ENCODE data around the gene TRIM72.
"Not testable (repeated sequence)": the region's sequence is repeated elsewhere in the genome, so short reads cannot be mapped to it uniquely, and the experiment has no call there.

The TRIM72 gene

DNA sequence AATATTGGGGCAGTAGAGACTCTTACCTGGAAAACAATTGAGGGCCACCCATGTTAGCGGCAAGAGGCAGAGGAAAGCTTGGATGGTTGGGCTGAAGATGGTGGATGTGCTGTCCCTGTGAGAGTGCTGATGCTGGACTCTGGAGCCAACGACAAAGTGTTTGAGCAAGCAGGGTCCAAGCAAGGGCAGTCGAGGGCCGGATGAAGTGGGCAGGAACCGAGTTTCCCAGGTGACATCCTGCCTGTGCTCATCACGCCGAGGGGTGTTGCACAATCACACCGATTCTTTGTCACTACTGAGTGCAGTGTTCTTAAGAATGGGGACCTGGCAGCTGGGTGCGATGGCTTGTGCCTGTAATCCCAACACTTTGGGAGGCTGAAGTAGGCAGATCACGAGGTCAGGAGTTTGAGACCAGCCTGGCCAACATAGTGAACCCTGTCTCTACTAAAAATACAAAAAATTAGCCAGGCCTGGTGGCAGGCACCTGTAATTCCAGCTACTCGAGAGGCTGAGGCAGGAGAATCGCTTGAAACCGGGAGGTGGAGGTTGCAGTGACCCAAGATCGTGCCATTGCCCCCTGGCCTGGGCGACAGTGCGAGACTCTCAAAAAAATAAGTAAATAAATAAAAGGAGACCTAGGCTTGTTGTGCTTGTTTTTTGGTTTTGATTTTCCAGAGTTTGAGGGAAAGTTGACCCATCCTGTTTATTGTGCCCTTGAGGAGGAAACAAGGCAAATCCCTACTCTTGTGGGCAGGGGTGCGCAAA is 17.4 kb upstream of the TRIM72 start:
- H3K36me3 ChIP-seq (replicated peaks): peaks cover 71% of the 10 kb centered on the region

DNA sequence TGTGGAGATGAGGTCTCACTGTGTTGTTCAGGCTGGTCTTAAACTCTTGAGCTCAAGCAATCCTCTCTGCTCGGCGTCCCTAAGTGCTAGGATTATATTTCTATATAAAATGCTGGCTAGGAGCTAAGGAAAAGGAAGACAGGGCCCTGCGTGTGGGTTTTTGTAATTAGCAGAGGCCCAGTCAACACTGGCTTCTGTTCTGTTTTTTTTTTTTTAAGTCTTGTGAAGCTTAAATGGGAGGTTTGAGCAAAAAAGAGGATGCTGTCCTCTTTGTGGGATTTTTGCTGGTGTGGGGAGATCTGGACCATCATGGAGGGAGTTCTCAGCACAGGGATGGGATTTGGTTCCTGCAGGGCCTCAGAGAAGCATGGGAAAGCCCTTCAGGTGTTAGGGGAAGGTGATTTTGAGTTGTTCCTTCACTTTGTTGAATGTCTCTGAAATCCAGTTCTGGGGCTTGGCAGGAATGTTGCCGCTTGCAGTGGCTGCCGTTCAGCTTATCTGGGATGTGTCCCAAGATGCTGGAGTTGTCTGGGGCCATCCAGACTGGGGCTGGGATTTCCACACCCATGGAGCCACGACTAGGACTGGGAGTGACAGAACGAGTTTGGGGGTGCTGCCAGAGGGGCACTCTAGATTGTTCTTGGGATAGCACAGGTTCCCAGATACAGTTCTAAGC is 15.6 kb upstream of the TRIM72 start:
- no peak for DNase-seq (ENCODE audit: low spot score in 2 of 2)
- H3K4me1 ChIP-seq: no peaks in the 10 kb centered on the region; the same call in 1 of the 2 replicates
- peaks cover 10% of the 10 kb centered on the region; the same call in 1 of the 2 replicates for H3K27me3 ChIP-seq (ENCODE audit: low read depth)
- peaks cover 53% of the 10 kb centered on the region for H3K36me3 ChIP-seq (replicated peaks)
- in situ Hi-C loops (cut with MboI; ENCODE audit: low sequenced_read_pairs): no loop called here
- no peak overlapping the region for H3K4me3 ChIP-seq
- H3K9me3 ChIP-seq: no peaks in the 10 kb centered on the region

More for the DNA sequence above, 17.4 kb upstream of the TRIM72 start:
- H3K9me3 ChIP-seq: no peaks in the 10 kb centered on the region
- no peaks in the 10 kb centered on the region for H3K27me3 ChIP-seq (ENCODE audit: low read depth)
- no peak for DNase-seq (ENCODE audit: low spot score in 2 of 2)
- no peak overlapping the region for H3K4me3 ChIP-seq
- in situ Hi-C loops (cut with MboI; ENCODE audit: low sequenced_read_pairs): no loop called here
- H3K4me1 ChIP-seq: no peaks in the 10 kb centered on the region

DNA sequence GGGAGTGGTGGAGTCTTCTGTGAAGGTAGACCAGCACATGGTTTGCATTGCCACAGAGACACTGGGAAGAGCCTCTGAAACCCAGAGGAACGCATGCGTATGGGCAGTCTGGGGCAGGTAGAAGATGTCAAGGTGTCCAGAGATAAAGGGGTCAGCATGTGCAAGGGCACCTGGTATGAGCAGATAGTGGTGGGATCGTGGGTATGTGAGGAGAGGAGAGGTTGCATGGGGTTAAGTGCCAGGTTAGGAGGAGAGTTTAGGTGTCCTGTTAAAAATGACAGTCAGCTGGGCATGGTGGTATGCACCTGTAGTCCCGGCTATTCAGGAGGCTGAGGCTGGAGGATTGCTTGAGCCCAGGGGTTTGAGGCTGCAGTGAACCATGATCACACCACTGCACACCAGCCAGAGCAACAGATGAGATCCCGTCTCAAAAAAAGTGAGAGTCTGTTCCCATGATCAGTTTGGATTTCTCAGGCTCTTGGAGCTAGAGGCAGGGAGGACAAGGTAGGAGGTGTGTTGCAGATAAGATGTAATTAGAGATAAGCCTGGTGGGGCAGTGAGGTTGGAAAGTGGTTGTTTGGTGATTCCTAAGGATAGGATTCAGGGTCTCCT is 14.4 kb upstream of the TRIM72 start:
- DNase-seq (ENCODE audit: low spot score in 2 of 2): no peak
- in situ Hi-C loops (cut with MboI; ENCODE audit: low sequenced_read_pairs): loop anchor here (25.0 kb wide), 1 partner anchor 663 kb away; the partner anchor contains the start of gene ZNF267

DNA sequence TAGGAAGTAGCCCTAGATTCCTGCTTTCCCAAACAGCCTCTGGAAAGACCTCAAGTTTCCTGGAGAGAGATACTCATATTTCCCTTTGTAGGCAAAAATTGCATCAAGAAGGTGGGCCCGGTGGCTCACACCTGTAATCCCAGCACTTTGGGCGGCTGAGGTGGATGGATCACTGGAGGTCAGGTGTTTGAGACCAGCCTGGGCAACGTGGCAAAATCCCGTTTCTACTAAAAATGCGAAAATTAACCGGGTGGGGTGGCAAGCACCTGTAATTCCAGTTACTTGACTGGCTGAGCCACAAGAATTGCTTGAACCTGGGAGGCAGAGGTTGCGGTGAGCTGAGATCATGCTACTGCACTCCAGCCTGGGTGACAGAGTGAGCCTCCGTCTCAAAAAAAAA is 13.8 kb upstream of the TRIM72 start:
- DNase-seq (ENCODE audit: low spot score in 2 of 2); H3K4me1 ChIP-seq; H3K4me3 ChIP-seq; H3K9me3 ChIP-seq: not testable (repeated sequence)
- H3K36me3 ChIP-seq (replicated peaks): peaks cover 35% of the 10 kb centered on the region
- peaks cover 10% of the 10 kb centered on the region; the same call in 1 of the 2 replicates for H3K27me3 ChIP-seq (ENCODE audit: low read depth)
- in situ Hi-C loops (cut with MboI; ENCODE audit: low sequenced_read_pairs): loop anchor here (25.0 kb wide), 1 partner anchor 662 kb away; the partner anchor contains the start of gene ZNF267

More for the DNA sequence above, 14.4 kb upstream of the TRIM72 start:
- Histone ChIP-seq H3K4me3 (no peak overlapping the region), H3K27me3 (ENCODE audit: low read depth) (peaks cover 10% of the 10 kb centered on the region; the same call in 1 of the 2 replicates), H3K36me3 (replicated peaks) (peaks cover 41% of the 10 kb centered on the region), H3K4me1 (no peaks in the 10 kb centered on the region; the same call in 1 of the 2 replicates), H3K9me3 (no peaks in the 10 kb centered on the region)

DNA sequence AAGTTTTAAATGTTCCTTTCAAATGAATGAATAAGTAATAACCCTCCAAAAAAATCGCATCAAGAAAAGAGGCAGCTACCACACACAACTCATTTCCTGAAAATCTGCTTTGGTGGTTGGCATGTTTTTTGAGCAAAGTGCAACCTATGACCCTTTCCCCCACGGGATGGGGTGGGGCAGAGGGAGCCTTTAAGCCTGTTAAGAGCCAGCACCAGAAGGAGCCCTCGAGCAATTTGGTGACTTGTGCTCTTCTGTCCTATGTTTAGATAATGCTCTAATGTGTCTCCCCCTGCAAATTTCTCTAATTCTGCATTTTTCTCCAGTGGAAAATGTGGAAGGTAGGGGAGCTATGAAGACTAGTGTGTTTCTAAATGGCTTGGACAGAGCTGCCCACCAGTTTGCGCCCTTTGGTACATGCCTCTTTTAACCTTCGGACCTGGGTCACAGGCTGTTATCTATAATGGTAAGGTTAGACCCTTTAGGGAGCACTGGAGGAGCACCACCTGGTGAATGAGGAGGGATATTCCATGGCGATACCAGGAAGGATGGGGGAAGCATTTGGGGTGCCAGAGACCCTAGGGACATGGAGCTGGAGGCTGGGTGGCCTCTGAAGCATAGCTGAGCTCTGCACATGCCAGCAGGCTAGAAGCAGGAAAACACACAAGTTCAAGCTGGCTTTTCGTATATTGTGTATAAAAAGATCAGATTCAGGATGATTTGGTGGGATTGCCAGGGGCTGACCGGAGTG is 12.9 kb upstream of the TRIM72 start:
- in situ Hi-C loops (cut with MboI; ENCODE audit: low sequenced_read_pairs): loop anchor here (25.0 kb wide), 1 partner anchor 661 kb away; the partner anchor contains the start of gene ZNF267
- no peak for DNase-seq (ENCODE audit: low spot score in 2 of 2)

DNA sequence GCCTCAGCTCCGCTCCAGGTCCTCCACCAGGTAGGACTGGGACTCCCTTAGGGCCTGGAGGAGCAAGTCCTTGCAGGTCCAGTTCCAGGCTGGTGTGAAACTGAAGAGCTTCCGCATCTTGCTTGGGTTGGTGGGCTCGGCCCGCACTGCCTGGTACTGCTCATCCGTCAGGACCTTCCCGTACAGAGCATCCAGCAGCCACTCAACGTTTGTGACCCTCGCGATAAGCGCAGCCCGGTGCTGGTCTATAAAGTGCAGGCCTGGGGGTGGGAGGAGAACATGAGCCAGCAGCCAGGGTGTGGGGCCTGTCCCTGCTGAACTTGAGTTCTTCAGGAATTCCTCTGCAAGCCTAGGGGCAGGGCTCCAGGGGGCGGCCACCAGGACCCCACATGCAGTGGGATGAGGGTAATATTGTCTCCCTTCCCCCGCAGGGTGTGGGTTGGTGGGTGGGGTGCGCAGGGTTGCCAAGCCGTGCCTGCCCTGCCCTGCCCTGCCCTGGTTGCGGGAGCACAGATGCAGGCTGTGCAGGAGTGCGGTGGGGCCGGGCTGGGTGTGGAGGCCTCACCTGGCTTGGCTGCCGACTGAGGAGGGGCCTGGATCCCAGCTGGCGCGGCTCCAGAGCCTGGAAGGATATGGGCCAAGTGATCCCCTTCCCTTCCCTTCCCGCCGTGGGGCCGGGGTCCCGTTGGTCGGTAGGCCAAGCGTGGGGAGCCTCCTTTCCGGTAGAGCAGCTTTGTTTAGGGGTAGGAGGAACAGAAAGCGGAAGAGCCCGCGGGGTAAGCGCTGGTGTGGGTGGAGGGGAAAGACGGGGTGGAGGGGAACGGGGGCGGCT is 12.1 kb upstream of the TRIM72 start:
- in situ Hi-C loops (cut with MboI; ENCODE audit: low sequenced_read_pairs): loop anchor here (25.0 kb wide), 1 partner anchor 661 kb away; the partner anchor contains the start of gene ZNF267
- peaks cover 10% of the 10 kb centered on the region; the same call in 1 of the 2 replicates for H3K27me3 ChIP-seq (ENCODE audit: low read depth)
- DNase-seq (ENCODE audit: low spot score in 2 of 2): peak in 1 of 2 experiments; percentile 44
- peaks cover 20% of the 10 kb centered on the region for H3K36me3 ChIP-seq (replicated peaks)
- no peaks in the 10 kb centered on the region for H3K9me3 ChIP-seq
- no peaks in the 10 kb centered on the region; the same call in 1 of the 2 replicates for H3K4me1 ChIP-seq
- H3K4me3 ChIP-seq: peak overlapping the region; percentile 33

More for the DNA sequence above, 12.9 kb upstream of the TRIM72 start:
- Histone ChIP-seq H3K9me3 (no peaks in the 10 kb centered on the region), H3K4me3 (no peak overlapping the region), H3K27me3 (ENCODE audit: low read depth) (peaks cover 10% of the 10 kb centered on the region; the same call in 1 of the 2 replicates), H3K4me1 (no peaks in the 10 kb centered on the region; the same call in 1 of the 2 replicates), H3K36me3 (replicated peaks) (peaks cover 26% of the 10 kb centered on the region)

DNA sequence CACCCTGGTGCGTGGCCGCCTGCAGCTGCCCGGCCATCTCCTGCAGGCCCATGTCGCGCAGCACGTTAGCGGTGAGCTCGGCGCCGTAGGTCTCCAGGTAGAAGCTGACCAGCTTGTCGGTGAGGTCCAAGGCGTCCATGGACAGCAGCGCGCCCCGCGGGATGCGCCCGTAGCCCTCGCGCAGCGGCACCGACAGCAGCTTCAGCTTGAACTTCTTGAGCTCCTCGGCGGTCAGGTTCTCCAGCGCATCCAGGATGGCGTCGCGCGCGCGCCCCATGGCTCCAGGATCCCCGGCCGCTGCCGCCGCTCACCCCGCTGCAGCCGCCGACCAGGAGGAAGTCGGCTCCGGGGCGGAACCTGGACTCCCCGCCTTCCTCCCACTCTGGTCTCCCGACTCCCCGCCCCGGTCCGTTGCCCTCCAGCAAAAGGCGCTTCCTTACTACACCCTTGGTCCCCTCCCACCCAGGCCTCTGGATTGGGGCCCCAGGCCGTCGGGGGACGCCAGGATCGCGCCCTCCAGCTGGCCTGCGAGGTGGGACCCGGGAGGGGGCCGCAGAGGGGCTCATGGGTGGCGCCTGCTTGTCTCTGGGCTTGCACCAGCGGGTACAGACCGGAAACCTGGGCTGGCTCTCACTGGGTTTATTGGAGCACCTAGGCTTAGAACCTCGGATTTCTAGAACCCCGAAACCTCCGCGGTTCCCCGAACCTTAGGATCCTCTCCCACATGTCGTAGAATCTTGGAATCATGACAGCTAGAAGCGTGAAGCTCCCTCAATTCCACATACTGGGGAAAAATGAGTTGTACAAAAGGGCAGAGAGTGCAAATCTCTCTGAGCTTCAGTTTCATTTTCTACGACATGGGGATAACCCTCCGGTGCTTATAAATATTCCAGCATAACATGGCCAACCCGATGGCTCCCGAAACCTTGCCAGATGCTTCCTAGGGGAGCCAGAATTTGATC is 11.2 kb upstream of the TRIM72 start, which contains the start of gene PYCARD:
TSS of gene PYCARD (minus strand) at position 347 of the 962 bp plus-strand sequence. CDS start at position 277, 70 bp downstream.
- Histone ChIP-seq H3K4me1 (no peaks in the 10 kb centered on the region; the same call in 1 of the 2 replicates), H3K27me3 (ENCODE audit: low read depth) (peaks cover 10% of the 10 kb centered on the region; the same call in 1 of the 2 replicates), H3K9me3 (no peaks in the 10 kb centered on the region), H3K4me3 (peak within 1 kb of the TSS; percentile 33), H3K36me3 (replicated peaks) (peaks cover 15% of the 10 kb centered on the region)
- peak in 1 of 2 experiments; percentile 62 for DNase-seq (ENCODE audit: low spot score in 2 of 2)
- in situ Hi-C loops (cut with MboI; ENCODE audit: low sequenced_read_pairs): loop anchor here (25.0 kb wide), 1 partner anchor 660 kb away; the partner anchor contains the start of gene ZNF267

DNA sequence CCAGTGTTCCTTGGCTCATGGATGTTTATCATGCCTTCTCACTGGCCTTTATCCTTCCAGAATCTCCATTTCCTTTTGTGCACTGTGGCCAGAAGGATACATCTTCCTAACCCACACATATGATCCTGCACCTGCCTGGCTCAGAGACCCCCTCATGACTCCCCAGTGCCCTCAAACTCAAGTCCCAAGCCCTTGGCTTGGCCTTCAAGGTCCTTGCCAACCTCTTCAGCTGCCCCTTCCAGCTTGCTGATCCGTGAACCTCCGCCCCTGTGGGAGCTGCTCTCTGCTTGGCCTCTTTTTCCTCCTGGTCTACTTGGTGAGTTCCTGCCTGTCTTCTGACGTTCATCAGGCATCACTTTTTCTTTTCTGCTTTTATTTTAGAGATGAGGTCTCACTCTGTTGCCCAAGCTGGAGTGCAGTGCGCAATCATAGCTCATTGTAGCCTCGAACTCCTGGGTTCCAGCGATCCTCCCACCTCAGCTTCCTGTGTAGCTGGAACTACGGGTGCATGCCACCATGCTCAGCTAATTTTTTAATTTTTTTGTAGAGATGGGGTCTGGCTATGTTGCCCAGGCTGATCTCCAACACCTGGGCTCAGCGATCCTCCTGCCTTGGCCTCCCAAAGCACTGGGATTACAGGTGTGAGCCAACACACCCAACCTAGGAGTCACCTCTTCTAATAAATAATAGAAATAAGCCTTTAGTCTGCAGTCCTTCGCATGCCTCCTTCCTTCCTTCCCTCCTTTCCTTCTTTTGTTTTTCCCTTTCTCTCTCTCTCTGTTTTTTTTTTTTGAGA is 8.8 kb upstream of the TRIM72 start:
- no peak overlapping the region for H3K4me3 ChIP-seq

DNA sequence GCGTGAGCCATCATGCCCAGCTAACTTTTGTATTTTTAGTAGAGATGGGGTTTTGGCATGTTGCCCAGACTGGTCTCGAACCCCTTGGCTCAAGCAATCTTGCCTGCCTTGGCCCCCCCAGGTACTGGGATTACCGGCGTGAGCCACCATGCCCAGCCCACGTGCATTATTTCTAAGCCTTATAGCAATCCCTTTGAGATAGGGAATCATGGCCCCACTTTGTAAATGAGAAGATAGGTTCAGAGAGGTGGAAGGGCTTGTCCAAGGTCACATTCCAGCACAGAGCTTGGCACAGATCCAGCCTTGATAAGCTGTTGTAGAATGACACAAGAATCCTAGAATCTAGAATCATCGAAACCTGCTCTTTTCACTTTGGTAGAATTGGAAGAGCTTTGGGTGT is 7.1 kb upstream of the TRIM72 start:
- no peaks in the 10 kb centered on the region; the same call in 1 of the 2 replicates for H3K4me1 ChIP-seq
- in situ Hi-C loops (cut with MboI; ENCODE audit: low sequenced_read_pairs): loop anchor here (25.0 kb wide), 1 partner anchor 656 kb away; the partner anchor contains the start of gene ZNF267
- peaks cover 10% of the 10 kb centered on the region; the same call in 1 of the 2 replicates for H3K27me3 ChIP-seq (ENCODE audit: low read depth)
- no peak for DNase-seq (ENCODE audit: low spot score in 2 of 2)
- no peak overlapping the region for H3K4me3 ChIP-seq
- no peaks in the 10 kb centered on the region for H3K9me3 ChIP-seq
- no peaks in the 10 kb centered on the region for H3K36me3 ChIP-seq (replicated peaks)

More for the DNA sequence above, 8.8 kb upstream of the TRIM72 start:
- no peak for DNase-seq (ENCODE audit: low spot score in 2 of 2)
- in situ Hi-C loops (cut with MboI; ENCODE audit: low sequenced_read_pairs): loop anchor here (25.0 kb wide), 1 partner anchor 657 kb away; the partner anchor contains the start of gene ZNF267
- no peaks in the 10 kb centered on the region; the same call in 1 of the 2 replicates for H3K4me1 ChIP-seq
- peaks cover 10% of the 10 kb centered on the region; the same call in 1 of the 2 replicates for H3K27me3 ChIP-seq (ENCODE audit: low read depth)
- H3K36me3 ChIP-seq (replicated peaks): no peaks in the 10 kb centered on the region
- no peaks in the 10 kb centered on the region for H3K9me3 ChIP-seq

DNA sequence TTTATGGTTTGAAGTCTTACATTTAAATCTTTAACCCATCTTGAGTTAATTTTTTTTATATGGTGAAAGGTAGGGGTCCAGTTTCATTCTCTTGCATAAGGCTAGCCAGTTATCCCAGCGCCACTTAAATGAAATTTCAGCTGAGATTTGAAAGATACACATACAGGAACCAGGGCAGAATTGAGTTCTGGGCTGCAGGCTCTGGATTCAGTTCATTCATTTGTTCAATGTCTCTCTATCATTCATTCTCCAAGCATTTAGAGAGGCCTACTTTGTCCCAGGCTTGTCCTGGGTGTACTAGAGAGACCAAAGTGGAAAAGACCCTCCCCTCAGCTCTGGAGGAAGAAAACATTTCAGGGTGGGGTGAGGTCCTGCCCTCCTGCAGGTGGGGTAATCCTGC is 577 bp upstream of the TRIM72 start:
- in situ Hi-C loops (cut with MboI; ENCODE audit: low sequenced_read_pairs): loop anchor here (25.0 kb wide), 1 partner anchor 649 kb away; the partner anchor contains the start of gene ZNF267
- H3K27me3 ChIP-seq (ENCODE audit: low read depth): no peaks in the 10 kb centered on the region
- H3K9me3 ChIP-seq: no peaks in the 10 kb centered on the region
- no peak for DNase-seq (ENCODE audit: low spot score in 2 of 2)
- H3K4me1 ChIP-seq: no peaks in the 10 kb centered on the region
- H3K36me3 ChIP-seq (replicated peaks): no peaks in the 10 kb centered on the region
- no peak overlapping the region for H3K4me3 ChIP-seq
